Measurements from ENCODE around the gene ATP6V0D1. TPM values are rescaled to one million over a fixed set of nuclear protein-coding genes. Genes with fewer than 3 reads are reported as not detected.

Gene ATP6V0D1
- total and polyA plus RNA-seq, 8 donors = 48.5 to 185 (median 58.6) TPM

DNA sequence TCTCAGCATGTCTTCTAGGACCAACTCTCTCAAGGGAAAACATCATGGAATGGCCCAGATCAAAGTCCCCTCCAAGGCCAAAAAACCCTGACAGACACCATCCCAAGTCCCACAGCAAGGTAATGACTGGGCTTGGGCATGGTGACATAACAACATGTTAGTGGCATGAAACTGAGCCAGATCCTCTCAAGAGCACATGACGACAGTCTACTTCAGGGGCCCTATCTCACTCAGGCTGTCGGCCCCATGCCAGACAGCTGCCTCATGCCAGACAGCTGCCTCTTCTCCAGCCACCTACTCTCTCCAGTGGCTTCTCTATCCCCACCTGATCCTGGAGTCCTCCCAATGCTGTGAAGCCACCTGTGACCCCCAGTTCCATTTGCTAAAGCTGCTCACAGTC is 31.6 kb downstream of the ATP6V0D1 start:
- peaks cover 0 to 95% of the 10 kb centered on the region in 2 donors for H3K36me3 ChIP-seq

DNA sequence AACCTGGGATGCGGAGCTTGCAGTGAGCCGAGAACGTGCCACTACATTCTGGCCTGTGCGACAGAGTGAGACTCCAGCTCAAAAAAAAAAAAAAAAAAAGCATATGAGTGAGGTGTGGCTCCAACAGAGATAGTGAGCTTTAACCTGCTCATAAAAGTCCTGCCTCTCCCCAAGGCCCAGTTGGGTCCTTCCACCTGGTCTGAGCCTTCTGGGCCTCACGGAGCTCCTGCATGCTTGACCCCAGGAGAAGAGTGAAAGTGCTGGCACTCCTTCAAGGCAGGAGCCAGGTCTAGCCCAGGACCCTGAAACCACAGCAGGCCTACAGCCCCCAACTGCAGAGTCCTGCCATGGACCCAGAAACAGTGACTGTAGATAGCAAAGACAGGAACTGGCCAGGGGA is 32.4 kb downstream of the ATP6V0D1 start:
- Histone ChIP-seq H3K9me3 (no peaks in the 10 kb centered on the region), H3K27ac (no peak overlapping the region), H3K27me3 (no peaks in the 10 kb centered on the region), H3K36me3 (peaks cover 0 to 97% of the 10 kb centered on the region in 2 donors), H3K4me3 (no peak overlapping the region), H3K4me1 (peaks cover 55 to 71% of the 10 kb centered on the region in 2 donors)
- TF ChIP-seq, protein P1, sequence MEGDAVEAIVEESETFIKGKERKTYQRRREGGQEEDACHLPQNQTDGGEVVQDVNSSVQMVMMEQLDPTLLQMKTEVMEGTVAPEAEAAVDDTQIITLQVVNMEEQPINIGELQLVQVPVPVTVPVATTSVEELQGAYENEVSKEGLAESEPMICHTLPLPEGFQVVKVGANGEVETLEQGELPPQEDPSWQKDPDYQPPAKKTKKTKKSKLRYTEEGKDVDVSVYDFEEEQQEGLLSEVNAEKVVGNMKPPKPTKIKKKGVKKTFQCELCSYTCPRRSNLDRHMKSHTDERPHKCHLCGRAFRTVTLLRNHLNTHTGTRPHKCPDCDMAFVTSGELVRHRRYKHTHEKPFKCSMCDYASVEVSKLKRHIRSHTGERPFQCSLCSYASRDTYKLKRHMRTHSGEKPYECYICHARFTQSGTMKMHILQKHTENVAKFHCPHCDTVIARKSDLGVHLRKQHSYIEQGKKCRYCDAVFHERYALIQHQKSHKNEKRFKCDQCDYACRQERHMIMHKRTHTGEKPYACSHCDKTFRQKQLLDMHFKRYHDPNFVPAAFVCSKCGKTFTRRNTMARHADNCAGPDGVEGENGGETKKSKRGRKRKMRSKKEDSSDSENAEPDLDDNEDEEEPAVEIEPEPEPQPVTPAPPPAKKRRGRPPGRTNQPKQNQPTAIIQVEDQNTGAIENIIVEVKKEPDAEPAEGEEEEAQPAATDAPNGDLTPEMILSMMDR (IDR thresholded peaks at IDR 0.05) = no peak
- no peak for DNase-seq
- intact Hi-C loops (cut with DNase I) = no loop called here
- no peak for ATAC-seq

More for the DNA sequence above, 31.6 kb downstream of the ATP6V0D1 start:
- no peak overlapping the region for H3K27ac ChIP-seq
- no peaks in the 10 kb centered on the region for H3K27me3 ChIP-seq
- ATAC-seq (peak; percentile 10), DNase-seq (no peak)
- intact Hi-C loops (cut with DNase I) = no loop called here
- H3K4me3 ChIP-seq = no peak overlapping the region
- H3K9me3 ChIP-seq = no peaks in the 10 kb centered on the region
- TF ChIP-seq, protein P1 (IDR thresholded peaks at IDR 0.05) = no peak
- H3K4me1 ChIP-seq = peaks cover 55 to 66% of the 10 kb centered on the region in 2 donors

- H3K36me3 ChIP-seq = peaks cover 0 to 97% of the 10 kb centered on the region in 2 donors
- peak; percentile 14 for ATAC-seq
These were observed 33.4 kb downstream of the ATP6V0D1 start for GRCh38 chr16:67447508-67448076.

GRCh38 chr16:67446968-67447507 is 33.9 kb downstream of the ATP6V0D1 start:
- Histone ChIP-seq H3K36me3 (peaks cover 0 to 97% of the 10 kb centered on the region in 2 donors), H3K27ac (peak overlapping the region in 1 of 2 donors; percentile 16), H3K9me3 (no peaks in the 10 kb centered on the region), H3K4me3 (no peak overlapping the region), H3K27me3 (no peaks in the 10 kb centered on the region), H3K4me1 (peaks cover 48 to 73% of the 10 kb centered on the region in 2 donors)
- ATAC-seq = no peak
- TF ChIP-seq, protein P1 (IDR thresholded peaks at IDR 0.05) = no peak
- no peak for DNase-seq
- intact Hi-C loops (cut with DNase I) = no loop called here

More at GRCh38 chr16:67447508-67448076, 33.4 kb downstream of the ATP6V0D1 start:
- Histone ChIP-seq H3K27ac (peak overlapping the region in 1 of 2 donors; percentile 16), H3K4me3 (no peak overlapping the region), H3K4me1 (peaks cover 54 to 73% of the 10 kb centered on the region in 2 donors), H3K27me3 (no peaks in the 10 kb centered on the region), H3K9me3 (no peaks in the 10 kb centered on the region)
- TF ChIP-seq, protein P1 (IDR thresholded peaks at IDR 0.05) = peak; percentile 32 to 56
- intact Hi-C loops (cut with DNase I) = no loop called here
- DNase-seq = peak in 2 of 4 donors; percentile 79 to 88

Measured in left lung (tissue), 10 donors.